Epithelial cell of esophagus (primary cell): ENCODE data around the gene METRNL.
A peak's percentile ranks its signal among the peaks of the same experiment; 100 is the strongest.

ENCODE experiments used
- DNase-seq: peaks from one replicate; pipeline ENCODE4 v3.0.0; 2010; ENCODE audit warnings: low read depth
- H3K4me3 ChIP-seq: 2 replicates; pipeline ENCODE4 v1.5.1; 2011; ENCODE audit warnings: mild to moderate bottlenecking, low read length, control low read depth
- TF ChIP-seq, protein P1 (sequence below): IDR thresholded peaks from 2 replicates; pipeline ENCODE4 v1.5.1; 2011; ENCODE audit warnings: low read depth, mild to moderate bottlenecking, low read length, control low read depth, inconsistent platforms; ENCODE audit not compliant: insufficient read depth; ENCODE audit errors: missing control alignments

Gene METRNL

DNA sequence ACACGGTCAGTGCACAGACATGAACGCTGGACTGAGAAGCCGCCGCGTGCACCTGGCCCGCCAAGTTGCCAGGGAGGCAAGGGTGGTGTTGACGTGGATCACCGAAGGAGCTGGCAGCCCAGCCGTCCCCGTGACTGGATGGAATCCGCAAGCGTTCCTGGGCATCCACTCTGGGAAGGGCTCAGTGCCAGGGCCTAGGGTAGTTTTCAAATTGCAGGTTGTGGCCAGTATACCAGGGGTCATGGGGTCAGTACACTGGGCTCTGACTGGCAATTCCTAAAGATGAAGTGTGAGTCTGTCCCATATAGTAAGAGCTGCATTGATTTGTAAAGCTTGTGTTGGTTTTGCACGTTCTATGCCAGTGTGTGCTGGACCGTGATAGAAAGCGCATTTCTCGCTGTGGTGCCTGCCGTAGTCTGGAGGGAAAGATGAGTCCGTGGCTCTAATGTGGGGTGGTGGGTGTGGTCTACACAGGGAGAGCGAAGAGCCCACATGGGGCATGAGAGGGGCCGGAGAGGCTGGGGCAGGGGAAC, 21.1 kb upstream of the METRNL start:
- no peak overlapping the region for H3K4me3 ChIP-seq
- no peak for DNase-seq
- TF ChIP-seq, protein P1, sequence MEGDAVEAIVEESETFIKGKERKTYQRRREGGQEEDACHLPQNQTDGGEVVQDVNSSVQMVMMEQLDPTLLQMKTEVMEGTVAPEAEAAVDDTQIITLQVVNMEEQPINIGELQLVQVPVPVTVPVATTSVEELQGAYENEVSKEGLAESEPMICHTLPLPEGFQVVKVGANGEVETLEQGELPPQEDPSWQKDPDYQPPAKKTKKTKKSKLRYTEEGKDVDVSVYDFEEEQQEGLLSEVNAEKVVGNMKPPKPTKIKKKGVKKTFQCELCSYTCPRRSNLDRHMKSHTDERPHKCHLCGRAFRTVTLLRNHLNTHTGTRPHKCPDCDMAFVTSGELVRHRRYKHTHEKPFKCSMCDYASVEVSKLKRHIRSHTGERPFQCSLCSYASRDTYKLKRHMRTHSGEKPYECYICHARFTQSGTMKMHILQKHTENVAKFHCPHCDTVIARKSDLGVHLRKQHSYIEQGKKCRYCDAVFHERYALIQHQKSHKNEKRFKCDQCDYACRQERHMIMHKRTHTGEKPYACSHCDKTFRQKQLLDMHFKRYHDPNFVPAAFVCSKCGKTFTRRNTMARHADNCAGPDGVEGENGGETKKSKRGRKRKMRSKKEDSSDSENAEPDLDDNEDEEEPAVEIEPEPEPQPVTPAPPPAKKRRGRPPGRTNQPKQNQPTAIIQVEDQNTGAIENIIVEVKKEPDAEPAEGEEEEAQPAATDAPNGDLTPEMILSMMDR: no peak

DNA sequence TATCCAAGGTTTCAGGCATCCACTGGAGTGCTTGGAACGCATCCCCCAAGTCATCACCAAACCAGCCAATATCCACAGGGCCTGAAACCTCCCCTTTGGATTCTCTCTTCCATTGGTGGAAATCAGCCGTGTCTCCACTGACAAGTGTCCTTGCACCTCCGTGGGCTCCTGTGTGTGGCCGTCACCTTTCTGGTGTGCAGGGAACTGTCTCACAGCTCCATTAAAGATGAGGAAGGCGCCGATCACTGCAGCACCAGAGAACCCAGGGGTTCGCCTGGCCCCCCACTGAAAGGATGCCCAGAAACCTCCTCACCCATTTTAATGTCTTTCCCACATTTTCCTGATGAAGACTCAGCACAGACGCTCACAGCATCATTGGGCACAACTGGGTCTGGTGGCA, 17.8 kb upstream of the METRNL start:
- DNase-seq: no peak
- TF ChIP-seq, protein P1: no peak
- no peak overlapping the region for H3K4me3 ChIP-seq

DNA sequence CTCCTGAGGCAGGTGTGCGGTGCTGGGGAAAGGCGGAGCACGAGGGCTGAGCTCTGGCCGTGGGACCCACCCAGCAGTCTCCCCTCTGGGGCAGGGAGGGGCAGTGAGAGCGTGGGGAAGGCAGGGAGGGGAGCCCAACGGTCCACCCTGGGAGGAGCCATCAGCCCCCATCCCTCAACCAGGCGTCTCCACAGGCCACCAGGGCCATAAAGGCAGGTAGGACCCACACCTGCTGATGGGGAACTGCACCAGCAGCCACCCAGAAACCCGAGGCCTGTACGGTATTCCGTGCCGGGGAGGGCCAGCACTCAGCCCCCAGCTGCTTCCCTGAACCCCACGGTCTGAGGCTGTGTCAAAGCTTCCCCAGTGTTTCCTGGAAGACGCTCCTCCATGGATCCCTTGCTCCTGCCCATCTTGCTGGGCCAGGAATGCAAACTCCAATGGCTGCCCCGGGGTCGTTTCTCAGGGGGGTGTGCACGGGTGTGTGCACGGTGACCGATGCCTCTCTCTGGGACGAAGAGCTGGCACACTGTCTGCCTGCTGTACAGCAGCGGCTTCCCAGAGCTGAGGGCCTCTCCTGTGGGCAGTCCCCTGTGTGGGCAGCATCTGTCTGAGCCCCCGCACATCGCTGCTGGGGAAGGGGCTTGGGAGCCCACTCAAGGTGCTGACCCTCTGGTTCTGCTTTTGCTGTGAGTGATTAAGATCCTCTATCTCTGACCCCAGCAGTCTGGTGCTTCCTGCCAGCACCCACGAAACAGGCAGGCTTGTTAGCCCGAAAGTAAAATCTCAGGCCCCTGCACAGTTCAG, 17.2 kb upstream of the METRNL start:
- DNase-seq: no peak
- H3K4me3 ChIP-seq: no peak overlapping the region
- TF ChIP-seq, protein P1: no peak

DNA sequence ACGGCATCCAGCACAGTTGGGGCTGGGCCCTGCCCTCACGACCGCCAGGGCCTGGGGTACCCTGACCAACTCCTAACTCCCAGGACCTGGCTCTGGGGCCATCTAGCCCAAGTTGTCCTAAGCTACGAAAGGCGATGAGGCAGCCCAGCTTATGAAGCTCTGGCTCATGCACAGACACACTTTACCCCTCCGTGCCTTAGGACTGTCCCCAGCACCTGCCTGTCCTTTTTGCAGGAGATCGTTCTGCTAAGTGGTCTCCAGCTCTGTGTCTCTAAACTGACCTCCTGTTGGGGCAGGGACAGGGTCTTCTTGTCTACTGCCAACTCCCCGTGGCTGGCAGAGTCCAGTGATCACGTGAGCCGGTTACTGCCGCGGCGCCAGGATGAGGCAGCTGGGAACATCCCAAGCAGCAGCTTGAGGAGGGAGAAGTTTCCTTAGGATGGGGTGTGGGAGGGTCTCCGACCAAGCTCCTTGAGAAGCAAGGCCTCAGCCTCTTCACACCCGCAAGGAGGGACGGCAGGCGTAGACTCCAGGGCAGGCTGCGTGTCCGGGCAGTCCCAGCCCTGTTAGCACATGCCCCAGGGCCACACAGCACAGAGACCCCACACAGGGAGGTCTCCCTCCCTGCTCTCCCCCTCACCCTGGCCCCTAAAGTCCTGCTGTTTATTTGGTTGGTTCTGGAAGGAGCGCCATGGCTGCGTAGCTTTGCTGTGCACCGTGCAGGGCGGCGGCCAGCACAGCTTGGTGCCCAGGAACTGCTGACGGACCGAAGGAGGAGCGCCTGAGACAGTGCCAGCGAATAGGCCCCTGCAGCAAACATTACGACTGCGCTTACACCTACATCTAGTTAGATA, 16.4 kb upstream of the METRNL start:
- no peak for DNase-seq
- TF ChIP-seq, protein P1: no peak
- H3K4me3 ChIP-seq: no peak overlapping the region

DNA sequence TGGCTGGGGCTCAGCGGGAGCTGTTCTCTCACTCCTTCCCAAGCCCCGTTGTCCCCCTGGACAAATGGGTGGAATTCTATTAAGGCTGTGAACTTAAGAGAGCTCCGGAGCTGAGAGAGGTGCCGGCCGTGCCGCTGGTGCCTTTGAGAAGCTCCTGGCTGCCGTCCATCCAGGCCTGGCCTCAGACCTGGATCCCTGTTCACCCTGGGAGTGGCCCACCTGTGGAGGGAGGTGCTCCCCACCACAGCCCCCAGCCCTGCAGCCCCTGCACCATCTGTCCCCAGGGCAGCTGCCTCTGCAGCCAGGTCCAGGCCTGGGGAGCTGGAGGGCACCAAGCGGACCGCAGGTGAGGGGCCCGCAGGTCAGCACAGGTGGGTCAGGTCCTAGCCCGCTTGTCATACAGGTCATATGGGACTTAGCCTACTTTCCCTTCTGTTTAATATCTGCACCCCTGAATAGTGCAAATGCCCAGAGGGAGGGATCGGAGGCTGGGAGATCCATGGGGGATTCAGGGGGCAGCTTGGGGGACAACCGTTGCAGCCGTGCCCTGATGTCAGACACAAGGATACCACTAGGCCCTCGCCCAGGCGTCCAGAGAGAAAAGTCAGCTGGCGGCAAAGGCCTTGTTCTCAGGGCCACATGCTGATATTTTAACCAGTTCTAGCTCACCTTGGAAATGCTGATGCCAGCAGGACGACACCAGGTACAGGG, 15.2 kb upstream of the METRNL start:
- H3K4me3 ChIP-seq: no peak overlapping the region
- no peak for DNase-seq
- TF ChIP-seq, protein P1: no peak

GRCh38 chr17:83064732-83065659, 14.4 kb upstream of the METRNL start:
- peak; percentile 76 for DNase-seq
- no peak overlapping the region for H3K4me3 ChIP-seq
- TF ChIP-seq, protein P1: no peak
